ENCODE measurements around the gene LRRC3. TPM values are rescaled to one million over a fixed set of nuclear protein-coding genes. Genes with fewer than 3 reads are reported as not detected.

LRRC3 gene
- 0.08 and 0.11 TPM in 2 replicates for total RNA-seq (2014; rRNA removed; shearing (Covaris generic))

GRCh38 chr21:44454747-44455523, at the start of gene LRRC3:
TSS of gene LRRC3 (plus strand) at chr21:44455510. CDS start at chr21:44456645, 1,135 bp downstream.

Small RNA genes lying within 50 kb of the gene (small RNA-seq; reads per million reads assigned to genes)
- gene RF00285: not detected

Other genes with a start within 250 kb of the LRRC3 start
- 0.26 and 0.27 TPM in 2 replicates for gene ICOSLG, start 214.6 kb upstream of the LRRC3 start, total RNA-seq (2014; rRNA removed; shearing (Covaris generic))
- gene DNMT3L, start 193.6 kb upstream of the LRRC3 start, total RNA-seq (2014; rRNA removed; shearing (Covaris generic)): not detected in 2 replicates
- gene AIRE, start 169.6 kb upstream of the LRRC3 start, total RNA-seq (2014; rRNA removed; shearing (Covaris generic)): not detected in 2 replicates
- gene PFKL, start 155.5 kb upstream of the LRRC3 start, total RNA-seq (2014; rRNA removed; shearing (Covaris generic)): 78.9 and 92.7 TPM in 2 replicates
- 15.6 and 16.9 TPM in 2 replicates for gene CFAP410, start 116.1 kb upstream of the LRRC3 start, total RNA-seq (2014; rRNA removed; shearing (Covaris generic))
- gene TRPM2, start 101.9 kb upstream of the LRRC3 start, total RNA-seq (2014; rRNA removed; shearing (Covaris generic)): 11.1 and 11.2 TPM in 2 replicates
- not detected in 2 replicates for gene KRTAP10-1, start 84.7 kb downstream of the LRRC3 start, total RNA-seq (2014; rRNA removed; shearing (Covaris generic))
- not detected in 2 replicates for gene KRTAP10-2, start 96.0 kb downstream of the LRRC3 start, total RNA-seq (2014; rRNA removed; shearing (Covaris generic))
- not detected in 2 replicates for gene KRTAP10-3, start 103.3 kb downstream of the LRRC3 start, total RNA-seq (2014; rRNA removed; shearing (Covaris generic))
- gene KRTAP10-4, start 118.2 kb downstream of the LRRC3 start, total RNA-seq (2014; rRNA removed; shearing (Covaris generic)): not detected in 2 replicates
- gene KRTAP10-5, start 125.1 kb downstream of the LRRC3 start, total RNA-seq (2014; rRNA removed; shearing (Covaris generic)): not detected in 2 replicates
- gene KRTAP10-6, start 137.0 kb downstream of the LRRC3 start, total RNA-seq (2014; rRNA removed; shearing (Covaris generic)): not detected in 2 replicates
- not detected in 2 replicates for gene KRTAP10-7, start 145.1 kb downstream of the LRRC3 start, total RNA-seq (2014; rRNA removed; shearing (Covaris generic))
- not detected in 2 replicates for gene KRTAP10-8, start 156.6 kb downstream of the LRRC3 start, total RNA-seq (2014; rRNA removed; shearing (Covaris generic))
- gene KRTAP10-9, start 171.6 kb downstream of the LRRC3 start, total RNA-seq (2014; rRNA removed; shearing (Covaris generic)): not detected in 2 replicates
- not detected in 2 replicates for gene KRTAP10-10, start 181.8 kb downstream of the LRRC3 start, total RNA-seq (2014; rRNA removed; shearing (Covaris generic))
- gene KRTAP10-11, start 190.9 kb downstream of the LRRC3 start, total RNA-seq (2014; rRNA removed; shearing (Covaris generic)): not detected in 2 replicates
- gene KRTAP12-4, start 199.1 kb downstream of the LRRC3 start, total RNA-seq (2014; rRNA removed; shearing (Covaris generic)): not detected in 2 replicates
- not detected in 2 replicates for gene KRTAP12-3, start 202.4 kb downstream of the LRRC3 start, total RNA-seq (2014; rRNA removed; shearing (Covaris generic))
- not detected in 2 replicates for gene KRTAP12-2, start 211.4 kb downstream of the LRRC3 start, total RNA-seq (2014; rRNA removed; shearing (Covaris generic))
- gene KRTAP12-1, start 226.7 kb downstream of the LRRC3 start, total RNA-seq (2014; rRNA removed; shearing (Covaris generic)): not detected in 2 replicates
- not detected in 2 replicates for gene KRTAP10-12, start 241.7 kb downstream of the LRRC3 start, total RNA-seq (2014; rRNA removed; shearing (Covaris generic))

Measured in A375 (cell line).